DMS 273 treated with DMSO at 0.1 percent for 48 hours (cell line): Measurements from ENCODE around the gene GC.
"Not testable (repeated sequence)": the region's sequence is repeated elsewhere in the genome, so short reads cannot be mapped to it uniquely, and the experiment has no call there.

Experiments
- DNase-seq: peaks from one replicate; lab custom pipeline; 2025; lab: John Stamatoyannopoulos, UW

GC gene

DNA sequence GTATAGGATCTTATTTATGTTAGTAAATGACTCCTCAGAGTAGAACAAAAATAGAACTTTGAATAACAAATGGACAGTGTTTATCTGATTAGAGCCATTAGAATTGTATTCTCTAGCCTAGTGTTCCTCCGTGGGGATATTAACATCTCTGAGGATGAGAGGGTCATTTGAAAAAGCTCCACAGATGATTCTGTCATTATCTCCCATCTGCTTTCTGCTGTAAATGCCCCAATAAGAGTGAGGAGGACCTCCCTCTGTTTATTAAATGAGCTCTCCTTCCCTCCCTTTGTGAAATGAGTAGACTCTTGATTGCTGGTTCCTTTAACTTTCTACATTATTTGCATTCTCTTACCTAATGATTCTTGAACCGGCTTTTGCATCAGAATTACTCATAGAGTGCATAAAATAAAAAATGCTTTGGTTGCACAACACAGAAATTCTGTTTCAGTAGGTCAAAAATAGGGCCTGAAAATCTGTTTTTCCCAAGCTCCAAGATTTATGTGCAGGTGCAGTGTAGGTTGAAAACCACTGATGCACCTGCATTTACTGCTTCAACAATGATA lies 18.0 kb downstream of the GC start:
- no peak for DNase-seq

DNA sequence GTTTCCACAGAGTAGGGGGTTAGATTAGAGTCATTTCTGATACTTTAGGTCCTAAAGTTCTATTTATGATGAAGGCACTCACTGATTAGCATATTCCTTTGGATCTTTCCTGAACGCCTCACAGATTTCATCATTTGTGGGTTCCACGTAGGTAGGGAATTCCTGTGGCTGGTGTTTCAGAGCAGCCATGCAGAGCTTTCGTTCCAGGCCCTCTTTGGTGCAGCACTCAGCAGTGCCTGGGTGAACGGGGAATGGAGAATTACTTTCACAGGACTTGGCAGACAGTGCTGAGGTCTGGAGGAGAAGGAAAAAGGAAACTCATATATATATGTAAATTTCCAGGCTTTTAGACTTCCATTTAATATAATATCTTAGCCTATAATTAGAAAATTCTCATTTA lies 18.5 kb downstream of the GC start:
- no peak for DNase-seq

DNA sequence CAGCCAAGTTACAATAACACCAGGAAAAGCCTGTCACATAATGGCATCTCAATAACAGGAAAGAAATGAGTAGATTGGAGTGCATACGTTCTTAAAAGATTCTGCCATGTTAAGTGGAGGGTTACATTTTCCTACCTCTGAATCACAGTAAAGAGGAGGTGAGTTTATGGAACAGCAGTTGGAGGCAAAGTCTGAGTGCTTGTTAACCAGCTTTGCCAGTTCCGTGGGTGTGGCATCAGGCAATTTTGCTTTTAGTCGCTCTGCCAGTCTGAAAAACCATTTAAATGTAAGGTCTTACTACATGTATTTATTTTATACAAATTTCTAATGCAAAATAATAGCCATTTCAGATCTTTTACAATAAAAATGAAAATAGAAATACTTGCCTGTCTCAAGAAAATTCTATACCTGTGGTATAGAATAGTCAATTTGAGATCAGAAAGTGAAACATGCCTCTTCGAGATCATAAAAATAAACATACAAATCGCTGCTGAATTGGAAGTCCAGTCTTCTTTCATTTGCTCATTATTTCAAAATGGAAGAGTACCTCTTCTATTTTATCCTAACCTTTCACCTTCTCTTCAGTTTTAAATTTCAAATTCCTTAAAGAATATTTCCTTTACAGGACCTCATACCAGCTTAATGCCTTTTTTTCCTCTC lies 31.4 kb downstream of the GC start:
- DNase-seq, result no peak

DNA sequence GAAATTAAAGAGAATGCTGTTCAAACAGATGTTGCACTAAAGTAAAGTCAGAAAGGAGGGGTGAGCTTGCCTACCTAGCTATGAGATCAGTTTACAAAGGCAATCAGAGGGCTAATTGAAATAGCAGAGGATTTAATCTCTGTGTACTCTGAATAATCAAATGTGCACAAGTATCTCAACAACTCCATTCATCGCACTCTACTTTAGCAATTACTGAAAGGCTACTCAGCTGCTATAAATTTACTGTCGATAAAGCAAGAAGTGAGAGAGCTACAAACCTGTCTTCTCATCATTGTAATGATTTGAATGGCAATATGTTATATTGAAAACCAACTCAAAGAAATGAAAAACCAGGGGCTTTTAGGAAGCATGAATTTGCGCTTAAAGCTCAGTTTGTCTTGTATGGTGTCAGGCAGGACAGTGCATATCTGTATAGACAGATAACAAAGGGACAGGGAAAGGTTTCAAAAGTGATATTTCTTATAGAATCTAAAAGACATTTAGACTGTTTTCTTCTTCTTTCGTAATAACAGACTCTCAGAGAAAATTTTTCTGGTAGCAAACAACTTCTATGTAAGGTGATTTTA lies 34.8 kb downstream of the GC start:
- DNase-seq, result no peak

DNA sequence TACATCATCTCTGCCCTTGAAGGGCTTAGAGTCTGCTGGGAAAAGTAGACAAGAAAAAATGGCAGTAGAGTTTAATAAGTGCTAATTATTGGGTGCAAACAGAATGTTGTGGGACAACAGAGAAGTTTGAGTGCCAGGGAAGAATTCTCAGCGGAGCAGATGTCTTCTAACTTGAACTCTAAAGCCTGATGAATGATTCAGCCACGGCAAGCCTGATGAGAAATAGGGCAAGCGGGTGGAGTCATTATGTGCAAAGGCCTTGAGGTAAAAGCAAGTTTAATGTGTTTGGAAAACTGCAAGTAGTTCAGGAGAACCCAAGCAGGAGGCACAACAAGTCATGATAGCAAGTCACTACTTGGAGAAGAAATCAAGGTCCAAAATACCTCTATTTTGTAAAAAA lies 37.5 kb downstream of the GC start:
- DNase-seq, result no peak

DNA sequence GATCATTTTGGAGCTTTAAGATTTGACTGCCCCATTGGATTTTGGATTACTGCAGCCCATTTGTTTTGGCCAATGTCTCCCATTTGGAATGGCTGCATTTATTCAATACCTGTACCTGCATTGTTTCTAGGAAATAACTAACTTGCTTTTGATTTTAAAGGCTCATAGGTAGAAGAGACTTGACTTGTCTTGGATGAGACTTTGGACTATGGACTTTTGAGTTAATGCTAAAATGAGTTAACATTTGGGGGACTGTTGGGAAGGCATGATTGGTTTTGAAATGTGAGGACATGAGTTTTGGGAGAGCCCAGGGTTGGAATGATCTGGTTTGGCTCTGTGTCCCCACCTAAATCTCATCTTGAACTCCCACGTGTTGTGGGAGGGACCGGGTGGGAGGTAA lies 45.1 kb downstream of the GC start:
- DNase-seq, result not testable (repeated sequence)

DNA sequence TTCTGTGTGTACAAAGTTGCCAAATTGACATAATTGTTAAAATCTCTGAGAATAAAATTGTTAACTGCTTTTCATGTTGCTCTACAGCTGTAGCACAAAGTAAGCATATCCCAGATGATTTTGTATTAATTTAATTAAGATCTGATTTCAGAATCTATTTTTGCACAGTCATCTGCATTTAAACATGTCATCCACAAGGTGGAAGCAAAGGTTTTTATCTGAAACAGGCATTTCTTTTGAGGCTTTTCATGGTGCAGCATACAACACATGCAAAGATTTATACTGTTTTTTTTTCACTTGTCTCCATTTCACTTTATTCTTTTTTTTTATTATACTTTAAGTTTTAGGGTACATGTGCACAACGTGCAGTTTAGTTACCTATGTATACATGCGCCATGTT lies 51.2 kb downstream of the GC start:
- no peak for DNase-seq

DNA sequence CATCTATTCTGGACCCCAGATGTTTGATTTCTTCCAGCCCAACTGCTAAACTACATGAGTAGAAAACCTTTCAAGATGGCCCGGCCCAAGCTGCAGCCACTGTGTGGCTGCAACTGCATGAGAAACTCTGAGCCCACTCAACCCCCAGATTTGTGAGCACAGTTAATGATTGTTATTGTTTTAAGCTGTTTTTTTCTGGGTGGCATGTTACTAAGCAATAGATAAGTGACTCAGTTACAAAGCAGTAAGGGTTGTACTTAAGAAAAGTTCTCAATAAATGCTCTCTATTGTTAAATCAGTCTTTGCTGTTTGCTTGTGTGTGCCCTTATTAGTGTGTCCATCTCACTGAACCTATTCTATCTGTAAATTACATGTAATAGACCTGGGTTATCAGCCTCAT lies 51.8 kb downstream of the GC start:
- DNase-seq, result no peak

DNA sequence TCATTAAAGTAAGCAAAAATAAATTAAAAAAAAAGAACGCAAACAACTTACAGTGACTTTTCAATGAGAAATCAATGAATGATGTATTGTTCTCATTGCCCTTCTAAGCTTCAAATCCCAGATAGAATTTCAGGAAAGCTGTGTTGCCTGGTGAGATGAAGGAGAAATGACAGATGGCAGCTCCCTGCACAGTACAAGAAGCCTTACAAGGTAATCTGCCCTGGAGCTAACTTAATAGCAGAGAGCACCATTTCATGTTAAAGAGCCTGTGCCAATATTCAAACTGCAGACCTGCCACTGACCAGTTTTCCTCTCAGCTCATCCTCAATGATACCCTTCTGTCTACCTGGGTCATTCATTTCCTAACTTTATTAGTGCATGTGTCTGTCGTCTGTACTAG lies 54.0 kb downstream of the GC start:
- peak; percentile 54 for DNase-seq

DNA sequence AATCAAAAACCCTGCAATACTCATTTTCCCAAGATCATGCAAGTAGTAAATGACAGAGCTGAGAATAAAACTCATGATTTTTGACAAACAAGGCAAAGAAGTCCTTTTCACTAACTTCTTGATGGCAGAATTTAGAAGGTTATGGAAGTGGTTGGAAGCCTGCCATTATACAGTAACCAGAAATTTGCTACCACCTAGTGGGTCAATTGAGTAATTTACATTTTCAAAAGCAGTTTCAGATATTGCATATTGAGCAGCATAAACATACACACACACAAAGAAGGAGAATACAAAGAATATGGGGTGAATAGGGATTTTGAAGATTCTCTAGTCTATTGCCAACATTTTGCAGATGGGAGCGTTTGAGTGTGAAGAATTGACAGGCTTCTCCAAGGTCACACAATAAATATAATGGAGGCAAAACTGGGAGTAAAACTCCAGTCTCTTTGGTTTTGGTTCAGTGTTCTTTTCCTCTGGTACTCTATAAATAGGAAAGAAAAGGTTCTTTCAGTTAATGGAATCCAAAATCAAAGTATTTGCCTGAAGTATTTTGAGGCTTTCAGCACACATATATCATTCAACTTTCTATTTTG lies 70.2 kb downstream of the GC start:
- DNase-seq, result no peak

DNA sequence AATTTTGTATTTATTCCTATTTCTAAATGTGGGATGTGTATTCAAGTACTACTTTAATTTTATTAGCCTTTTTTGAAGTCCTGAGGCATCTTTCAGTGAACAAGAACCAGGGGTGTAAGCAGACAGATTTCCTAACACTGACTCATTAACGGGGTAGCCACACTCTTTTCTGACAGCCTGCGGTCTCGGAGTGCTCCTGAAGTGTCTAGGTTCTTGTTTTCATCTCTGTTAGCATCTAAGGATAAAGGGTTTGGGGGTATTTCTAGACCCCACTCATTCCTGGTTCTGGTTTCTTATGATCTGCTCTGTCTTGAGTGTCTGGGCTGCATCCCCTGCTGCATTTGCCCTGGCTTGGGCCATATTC lies 71.9 kb downstream of the GC start:
- DNase-seq, result no peak

DNA sequence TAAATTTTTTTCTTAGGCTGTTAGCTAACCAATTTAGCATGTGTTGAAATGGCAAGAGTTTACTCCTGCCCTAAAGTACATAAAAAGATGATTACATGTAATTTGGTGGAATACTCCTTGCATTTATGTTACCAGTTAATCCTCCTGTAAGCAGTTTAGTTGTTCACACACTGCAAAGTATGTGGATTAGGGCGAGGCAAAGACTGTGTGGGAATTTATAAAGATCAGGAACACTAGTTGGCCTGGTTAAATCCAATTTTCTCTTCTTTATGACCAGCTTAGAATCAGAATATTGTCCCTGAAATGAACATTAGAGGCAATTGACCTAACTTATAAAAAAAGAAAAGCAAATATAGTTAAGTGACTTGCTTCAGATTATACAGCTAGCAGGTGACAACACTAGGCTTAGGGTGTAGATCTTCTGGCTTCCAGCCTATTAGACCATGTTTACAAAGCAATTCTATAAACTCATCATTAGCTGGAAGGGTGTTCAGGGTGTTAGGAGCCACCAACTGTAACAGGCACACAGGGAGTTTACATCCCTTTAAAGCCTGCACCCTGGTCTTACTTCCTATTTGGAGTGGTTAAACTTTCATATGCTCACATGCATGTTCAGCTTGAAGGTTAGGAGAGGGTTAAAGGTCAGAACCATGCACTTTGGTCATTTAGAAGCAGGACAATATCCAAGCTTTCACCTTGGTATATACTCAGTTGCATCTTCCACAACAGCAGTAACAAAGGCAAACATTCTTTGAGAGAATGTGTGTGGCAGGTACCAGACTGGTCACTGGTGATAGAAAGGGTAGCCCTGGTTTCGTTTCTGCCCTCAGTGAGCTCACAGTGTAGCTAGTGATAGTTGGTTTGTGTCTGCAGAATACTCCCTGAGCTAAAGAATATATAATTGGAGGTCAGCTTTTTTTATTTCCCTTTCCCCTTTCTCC lies 72.6 kb downstream of the GC start:
- no peak for DNase-seq

DNA sequence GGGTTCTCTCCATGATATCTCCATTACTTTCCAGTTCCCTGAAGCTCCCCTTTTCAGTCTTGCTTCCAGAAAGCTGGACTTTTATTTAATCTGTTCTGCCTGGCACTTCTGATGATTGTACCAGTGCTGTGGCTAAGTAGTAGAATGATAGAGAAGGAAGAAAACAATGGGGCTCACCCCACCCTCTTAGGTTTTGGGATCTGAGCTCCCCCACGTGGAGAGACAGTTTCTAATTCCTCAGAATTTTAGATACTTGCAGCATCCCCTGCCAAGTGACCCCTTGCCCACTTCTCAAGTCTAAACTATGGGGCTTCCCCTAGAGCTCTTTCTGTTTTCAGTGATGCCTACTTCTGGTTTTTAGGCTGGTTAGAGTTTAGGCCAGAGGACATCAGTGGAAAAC lies 73.9 kb downstream of the GC start:
- no peak for DNase-seq

DNA sequence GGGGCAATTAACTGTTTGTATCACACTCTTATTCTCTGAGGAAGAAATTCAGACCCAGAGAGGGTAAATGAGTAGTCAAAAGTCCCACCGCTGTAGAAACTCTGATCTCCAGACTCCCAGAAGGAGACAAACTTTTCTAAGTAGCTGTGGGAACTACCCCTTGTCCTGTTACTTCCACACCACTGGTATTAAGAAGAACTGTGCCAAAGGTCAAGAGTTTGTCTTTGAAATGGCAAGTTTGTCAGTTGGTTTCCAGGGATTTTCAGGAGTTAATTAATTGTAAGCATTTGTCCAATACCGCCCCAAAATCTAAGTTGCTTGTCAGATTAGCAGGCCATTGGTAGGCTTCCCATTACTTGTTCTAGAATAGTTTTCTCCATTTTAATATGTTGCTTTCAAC lies 85.7 kb downstream of the GC start:
- no peak for DNase-seq

DNA sequence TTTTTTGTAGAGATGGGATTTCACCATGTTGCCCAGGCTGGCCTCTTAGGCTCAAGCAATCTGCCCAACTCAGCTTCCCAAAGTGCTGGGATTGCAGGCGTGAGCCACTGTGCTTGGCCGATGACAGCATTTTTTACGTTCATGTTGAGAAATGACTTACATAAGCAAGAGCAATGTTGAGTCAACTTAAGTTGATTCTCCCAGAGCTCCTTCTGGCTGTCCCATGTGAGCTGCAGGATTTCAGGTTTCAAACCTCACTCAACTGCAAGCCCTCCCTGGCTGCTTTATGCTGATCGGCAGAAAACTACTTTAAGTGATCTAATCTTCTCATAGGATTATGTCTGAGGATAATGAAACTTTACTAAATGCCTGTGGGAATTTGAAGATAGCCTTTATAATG lies 86.8 kb downstream of the GC start:
- DNase-seq, result no peak

DNA sequence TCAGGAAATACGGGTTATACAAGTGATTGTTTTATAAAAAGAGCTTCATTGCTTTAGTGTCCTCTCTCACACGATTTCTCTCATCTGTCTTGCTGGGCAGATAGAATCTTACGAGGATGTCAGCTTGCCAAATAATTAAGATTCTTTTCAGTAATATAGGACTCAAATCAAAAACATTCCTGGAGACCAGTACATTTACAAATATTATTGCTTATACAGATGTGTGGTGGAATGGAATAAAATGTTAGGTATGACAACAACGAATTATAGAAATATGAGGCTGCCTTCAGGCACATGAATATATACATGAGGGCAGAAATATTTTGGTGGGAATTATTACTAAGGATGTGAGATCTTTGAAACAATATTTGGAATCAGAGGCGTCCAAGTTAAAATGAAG lies 88.9 kb downstream of the GC start:
- no peak for DNase-seq

DNA sequence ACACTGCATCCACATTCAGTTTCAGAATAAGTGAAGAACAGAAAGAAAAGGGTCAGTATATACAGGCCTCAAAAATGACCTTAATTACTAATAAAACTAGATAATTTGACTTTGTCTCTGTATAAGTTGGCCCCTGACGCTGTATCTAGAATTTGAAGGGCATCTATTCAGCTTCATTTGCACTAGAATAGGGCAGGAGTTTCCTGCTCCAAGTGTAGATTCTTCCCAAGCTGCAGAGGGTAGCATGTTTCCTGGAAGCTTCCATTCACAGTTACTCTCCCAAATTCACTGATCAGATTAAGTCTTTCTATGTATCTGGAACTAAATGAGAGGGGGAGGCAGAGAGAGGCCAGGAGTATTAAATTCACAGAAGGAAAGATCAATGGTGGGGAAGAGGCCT lies 90.9 kb downstream of the GC start:
- no peak for DNase-seq

DNA sequence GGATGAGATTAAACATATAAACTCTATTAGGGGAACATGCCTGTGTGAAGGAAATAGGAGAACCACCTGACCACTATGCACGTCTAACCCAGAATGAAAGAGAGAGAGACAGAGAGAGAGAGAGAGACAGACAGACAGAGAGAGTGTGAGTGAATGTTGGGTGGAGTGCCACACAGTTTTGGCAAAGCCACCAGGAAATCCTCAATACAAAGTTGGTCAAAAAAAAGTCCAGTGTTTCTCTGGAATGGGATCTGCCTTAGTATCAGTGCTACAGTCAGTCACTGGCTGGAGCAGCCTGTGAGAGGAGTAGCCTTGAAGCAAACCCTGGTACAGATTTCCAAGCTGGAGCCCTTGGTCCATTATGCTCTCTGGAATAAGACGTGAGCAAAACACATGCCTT lies 91.7 kb downstream of the GC start:
- DNase-seq, result no peak
